Peyer's patch (tissue), 4 donors: ENCODE data around the gene AXIN1.
A peak's percentile ranks its signal among the peaks of the same experiment; 100 is the strongest.

Source experiments
- POLR2A ChIP-seq, 2 donors: fragments of 450-650 bp; IDR thresholded peaks; one replicate each; pipeline ENCODE4 v1.5.1; 2017; ENCODE audit warnings: antibody characterized with exemption in 2 of 2, mild to moderate bottlenecking in 2 of 2, moderate library complexity in 2 of 2
- TF ChIP-seq, protein P1 (sequence below), 6 experiments: fragments of 450-650 bp in 4 of 6; fragments of 200-600 bp in 2 of 6; sonication (generic) in 1 of 6; IDR thresholded peaks; one replicate each; pipeline ENCODE4 v1.5.1; 2017 to 2019; ENCODE audit warnings: antibody characterized with exemption in 6 of 6, mild to moderate bottlenecking in 3 of 6, moderate library complexity in 1 of 6

DNA sequence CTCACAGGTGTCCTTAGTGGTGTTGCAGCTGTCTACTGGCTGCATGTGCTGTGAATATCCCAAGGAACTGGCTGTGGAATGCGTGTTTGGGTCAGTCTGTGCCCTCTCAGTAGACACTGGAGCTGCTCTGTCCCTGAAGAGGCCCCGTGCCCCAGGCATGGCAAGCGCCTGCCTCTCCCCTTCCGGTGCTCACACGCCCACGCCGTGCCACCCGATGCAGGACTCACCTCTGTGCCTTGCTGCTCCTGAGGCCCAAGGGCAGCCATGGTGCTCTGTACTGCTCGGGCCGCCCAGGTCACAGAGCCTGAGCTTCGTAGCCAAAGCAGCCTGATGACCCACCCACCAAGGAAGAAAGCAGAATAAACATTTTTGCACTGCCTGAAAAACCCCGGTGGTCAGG is 86.8 kb downstream of the AXIN1 start:
- TF ChIP-seq, protein P1, sequence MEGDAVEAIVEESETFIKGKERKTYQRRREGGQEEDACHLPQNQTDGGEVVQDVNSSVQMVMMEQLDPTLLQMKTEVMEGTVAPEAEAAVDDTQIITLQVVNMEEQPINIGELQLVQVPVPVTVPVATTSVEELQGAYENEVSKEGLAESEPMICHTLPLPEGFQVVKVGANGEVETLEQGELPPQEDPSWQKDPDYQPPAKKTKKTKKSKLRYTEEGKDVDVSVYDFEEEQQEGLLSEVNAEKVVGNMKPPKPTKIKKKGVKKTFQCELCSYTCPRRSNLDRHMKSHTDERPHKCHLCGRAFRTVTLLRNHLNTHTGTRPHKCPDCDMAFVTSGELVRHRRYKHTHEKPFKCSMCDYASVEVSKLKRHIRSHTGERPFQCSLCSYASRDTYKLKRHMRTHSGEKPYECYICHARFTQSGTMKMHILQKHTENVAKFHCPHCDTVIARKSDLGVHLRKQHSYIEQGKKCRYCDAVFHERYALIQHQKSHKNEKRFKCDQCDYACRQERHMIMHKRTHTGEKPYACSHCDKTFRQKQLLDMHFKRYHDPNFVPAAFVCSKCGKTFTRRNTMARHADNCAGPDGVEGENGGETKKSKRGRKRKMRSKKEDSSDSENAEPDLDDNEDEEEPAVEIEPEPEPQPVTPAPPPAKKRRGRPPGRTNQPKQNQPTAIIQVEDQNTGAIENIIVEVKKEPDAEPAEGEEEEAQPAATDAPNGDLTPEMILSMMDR (IDR thresholded peaks at IDR 0.05), result no peak
- peak in 1 of 2 donors; percentile 27 for TF ChIP-seq POLR2A (IDR thresholded peaks at IDR 0.05)
